Endothelial cell of hepatic sinusoid (primary cell): ENCODE measurements around the gene TMEM143.
"Not testable (repeated sequence)": the region's sequence is repeated elsewhere in the genome, so short reads cannot be mapped to it uniquely, and the experiment has no call there.

Experiments used
- in situ Hi-C: cut with HindIII; loops from 2 replicates; pipeline ENCODE4 v1.10.0; 2017; ENCODE audit warnings: low sequenced_read_pairs

The TMEM143 gene

GRCh38 chr19:48391100-48392005, 27.6 kb upstream of the TMEM143 start, which contains the start of gene KDELR1:
Gene KDELR1, minus strand, starts transcription at chr19:48391551. Its CDS starts 193 bp downstream, at chr19:48391358.
- in situ Hi-C loops, result no loop called here

- in situ Hi-C loops, result no loop called here
These were observed 26.7 kb upstream of the TMEM143 start for GRCh38 chr19:48390188-48391099.

GRCh38 chr19:48386981-48387380, 23.2 kb upstream of the TMEM143 start:
- in situ Hi-C loops, result no loop called here

- in situ Hi-C loops, result no loop called here
These were observed 21.8 kb upstream of the TMEM143 start for GRCh38 chr19:48385461-48386087.

DNA sequence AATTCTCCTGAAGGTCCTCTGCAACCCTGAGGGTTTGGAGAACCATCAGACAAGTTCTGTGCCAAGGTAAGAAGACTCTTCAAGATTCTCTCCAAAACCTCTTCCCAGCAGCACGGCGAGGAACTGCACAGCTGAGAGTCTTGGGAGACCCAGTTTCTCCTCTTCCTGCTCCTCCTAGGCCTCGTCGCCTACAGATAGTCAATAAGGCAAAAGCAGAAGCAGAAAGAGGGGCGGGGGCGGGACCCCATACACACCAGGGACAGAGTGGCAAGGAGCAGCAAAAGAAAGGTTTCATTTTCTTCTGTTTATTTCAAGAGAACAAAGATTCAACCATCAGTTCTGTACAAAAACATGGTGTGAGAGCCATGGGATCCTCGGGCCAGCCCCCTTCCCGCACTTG, 18.5 kb upstream of the TMEM143 start:
- in situ Hi-C loops, result no loop called here

- in situ Hi-C loops, result no loop called here
These were observed 17.6 kb upstream of the TMEM143 start for GRCh38 chr19:48381178-48381950.

DNA sequence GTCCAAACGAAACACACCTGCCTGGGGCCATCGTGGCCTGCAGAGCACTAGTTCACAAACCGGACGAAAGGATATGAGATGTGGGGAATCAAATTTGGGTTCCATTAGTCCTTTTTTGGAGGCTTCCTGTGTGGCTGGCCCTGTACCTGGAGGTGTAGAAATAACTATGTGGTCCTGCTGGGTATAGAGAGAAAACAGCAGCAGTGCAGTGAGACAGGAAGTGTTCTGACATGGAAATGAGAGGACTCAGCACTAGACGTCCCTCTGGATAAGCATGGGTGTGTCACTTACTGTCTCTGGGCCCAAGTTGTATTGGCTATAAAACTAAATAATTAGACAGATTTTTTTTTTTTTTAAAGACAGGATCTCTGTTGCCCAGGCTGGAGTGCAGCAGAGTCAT, 15.3 kb upstream of the TMEM143 start:
- in situ Hi-C loops, result no loop called here

- in situ Hi-C loops, result no loop called here
These were observed 14.4 kb upstream of the TMEM143 start for GRCh38 chr19:48378194-48378570.

GRCh38 chr19:48373567-48373966, 9.8 kb upstream of the TMEM143 start:
- in situ Hi-C loops, result no loop called here

GRCh38 chr19:48372904-48373303, 9.2 kb upstream of the TMEM143 start:
- in situ Hi-C loops, result no loop called here

DNA sequence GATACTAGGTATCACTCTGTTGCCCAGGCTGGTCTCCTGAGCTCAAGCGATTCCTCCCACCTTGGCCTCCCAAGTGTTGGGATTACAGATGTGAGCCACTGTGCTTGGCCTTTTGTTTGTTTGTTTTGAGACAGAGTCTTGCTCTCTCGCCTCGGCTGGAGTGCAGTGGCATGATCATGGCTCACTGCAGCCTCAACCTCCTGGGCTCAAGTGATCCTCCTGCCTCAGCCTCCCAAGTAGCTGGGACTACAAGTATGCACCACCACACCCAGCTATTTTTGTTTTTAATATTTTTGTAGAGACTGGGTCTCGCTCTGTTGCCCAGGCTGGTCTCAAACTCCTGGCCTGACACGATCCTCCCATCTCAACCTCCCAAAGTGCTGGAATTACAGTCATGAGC, 8.0 kb upstream of the TMEM143 start:
- in situ Hi-C loops, result not testable (repeated sequence)

DNA sequence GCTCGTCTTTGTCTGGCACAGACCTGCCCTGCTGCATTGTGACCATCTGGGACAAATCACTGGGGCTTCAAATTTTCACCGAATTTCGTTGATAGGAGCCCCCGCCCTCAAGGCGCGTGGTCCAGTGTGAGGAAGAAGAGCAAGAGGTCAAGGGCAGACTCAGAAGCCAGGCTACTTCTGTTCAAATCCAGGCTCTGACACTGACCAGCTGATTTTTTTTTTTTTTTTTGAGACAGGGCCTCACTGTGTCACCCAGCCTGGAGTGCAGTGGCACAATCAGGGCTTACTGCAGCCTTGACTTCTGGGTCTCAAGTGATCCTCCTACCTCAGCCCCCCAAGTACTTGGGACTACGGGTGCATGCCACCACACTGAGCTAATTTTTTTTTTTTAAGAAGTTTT, 7.6 kb upstream of the TMEM143 start:
- in situ Hi-C loops, result no loop called here

- in situ Hi-C loops, result no loop called here
These were observed 7.2 kb upstream of the TMEM143 start for GRCh38 chr19:48370955-48371354.

DNA sequence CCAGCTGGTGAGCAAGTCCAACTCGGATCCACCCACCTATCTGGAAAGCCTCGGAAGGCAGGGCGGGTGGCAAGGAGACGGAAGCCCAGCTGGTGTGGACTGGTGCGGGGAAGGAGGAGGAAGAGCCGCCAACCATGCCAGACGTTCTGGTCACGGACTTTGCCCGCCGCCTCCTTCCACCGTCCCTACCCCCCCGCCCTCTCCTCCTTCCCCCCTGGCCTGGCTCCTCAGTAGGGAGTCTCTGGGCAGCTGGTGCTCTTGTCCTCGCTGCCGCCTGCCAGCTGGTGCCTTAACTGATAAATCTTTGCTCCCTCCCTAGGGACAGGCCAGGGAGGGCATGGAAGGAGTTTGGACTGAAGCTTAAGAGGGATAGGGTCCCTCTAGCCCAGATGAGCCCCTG, 5.2 kb upstream of the TMEM143 start:
- in situ Hi-C loops, result loop anchor here (5.0 kb wide), 1 partner anchor 37 kb away; no protein-coding TSS in a partner anchor

DNA sequence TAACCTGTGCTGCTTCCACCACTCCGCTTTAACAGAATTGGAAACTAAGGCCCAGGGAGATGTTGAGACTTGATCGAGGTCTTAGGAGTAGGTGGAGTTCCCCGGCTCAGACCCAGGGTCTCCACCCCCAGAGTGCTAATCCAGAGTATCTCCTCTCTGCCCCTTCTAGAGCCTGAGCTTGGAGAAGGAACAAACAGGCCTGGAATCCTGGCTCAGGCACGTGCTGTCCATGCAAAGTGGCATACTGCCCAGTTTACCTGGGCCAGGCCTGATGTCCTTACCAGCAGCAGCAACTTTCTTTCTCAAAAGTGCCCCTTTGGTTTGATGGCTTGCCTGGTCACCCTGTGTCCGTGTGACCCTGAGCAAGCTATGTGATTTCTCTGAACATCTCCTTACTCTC, 4.1 kb upstream of the TMEM143 start:
- in situ Hi-C loops, result loop anchor here (5.0 kb wide), 1 partner anchor 36 kb away; no protein-coding TSS in a partner anchor

GRCh38 chr19:48365602-48366001, 1.9 kb upstream of the TMEM143 start:
- in situ Hi-C loops, result loop anchor here (5.0 kb wide), 1 partner anchor 33 kb away; no protein-coding TSS in a partner anchor

DNA sequence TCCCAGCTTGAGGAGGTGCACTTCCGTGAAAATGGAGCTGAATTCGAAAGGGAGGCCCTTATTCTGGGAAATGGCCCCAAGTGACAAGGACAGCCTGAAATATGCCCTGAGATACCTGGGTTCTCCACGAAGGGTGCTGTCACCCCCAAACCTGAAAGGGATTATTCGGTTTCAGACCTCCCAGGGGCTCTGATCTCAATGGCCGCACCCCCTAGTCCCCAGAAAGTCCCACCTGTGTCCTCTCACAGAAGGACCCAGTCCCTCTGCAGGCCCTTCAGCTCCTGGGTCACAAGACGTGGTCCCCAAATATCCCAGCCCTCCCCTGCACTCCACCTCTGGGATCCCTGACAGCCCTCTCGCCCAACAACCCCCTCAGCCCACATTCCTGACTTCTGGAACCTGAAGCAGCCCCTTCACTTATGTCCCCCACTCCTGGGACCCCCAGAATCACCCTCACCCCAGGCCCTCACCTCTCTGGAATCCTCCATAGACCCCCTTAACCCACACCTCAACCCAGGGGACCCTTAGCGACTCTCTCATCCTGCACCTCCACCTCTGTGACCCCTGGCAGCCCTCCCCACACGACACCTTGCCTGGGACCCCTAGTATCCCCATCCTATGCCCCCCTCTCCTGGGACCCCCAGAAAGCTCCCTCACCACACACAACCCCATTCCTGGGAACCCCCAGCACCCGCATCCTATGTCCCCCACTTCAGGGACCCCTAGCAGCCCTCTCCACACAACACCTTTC, 1.0 kb upstream of the TMEM143 start:
- in situ Hi-C loops, result loop anchor here (5.0 kb wide), 2 partner anchors 32 to 38 kb away; no protein-coding TSS in a partner anchor

- in situ Hi-C loops, result loop anchor here (5.0 kb wide), 1 partner anchor 39 kb away; no protein-coding TSS in a partner anchor
These were observed 285 bp downstream of the TMEM143 start for GRCh38 chr19:48363500-48363809.

DNA sequence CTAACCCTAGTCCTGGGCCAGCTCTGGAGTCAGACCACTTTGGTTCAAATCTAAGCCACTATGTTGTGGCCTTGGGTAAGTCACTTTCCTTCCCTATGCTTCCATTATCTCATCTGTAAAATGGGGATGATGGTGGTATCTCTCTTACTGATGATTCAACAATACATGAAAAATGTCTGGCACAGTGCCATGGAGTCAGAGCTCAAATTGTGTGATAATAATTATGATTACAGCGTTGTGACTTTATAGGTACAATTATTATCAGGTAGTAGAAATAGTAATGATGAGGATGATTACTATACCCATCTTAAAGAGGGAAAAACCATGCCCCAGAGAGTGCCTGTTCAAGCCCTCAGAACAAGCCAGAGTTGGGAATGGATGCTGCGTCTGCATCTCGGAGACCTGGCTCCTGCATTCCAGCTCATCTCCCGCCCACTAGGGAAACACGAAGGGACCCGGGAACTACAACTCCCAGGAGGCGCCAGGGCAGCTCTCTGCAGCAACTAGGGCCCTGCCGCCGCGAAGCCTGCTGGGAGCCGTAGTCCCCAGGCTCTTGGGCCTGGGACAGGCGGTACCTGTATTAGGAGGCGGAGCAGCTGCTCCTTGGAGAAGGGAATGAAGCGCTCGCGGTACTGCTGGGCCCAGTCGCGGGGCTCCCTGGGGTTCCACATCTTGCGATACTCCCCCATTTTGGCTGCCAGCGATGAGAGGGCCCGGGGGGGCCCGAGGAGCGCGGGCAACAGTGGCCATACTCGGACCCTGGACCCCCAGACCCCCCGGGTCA, 832 bp downstream of the TMEM143 start:
- in situ Hi-C loops, result loop anchor here (5.0 kb wide), 1 partner anchor 39 kb away; no protein-coding TSS in a partner anchor
